HCT116 (cell line): ENCODE results near the gene OR4D2. TPM values are rescaled to one million over a fixed set of nuclear protein-coding genes. Genes with fewer than 3 reads are reported as not detected.

Experiments used
- ATAC-seq: fragments of 200-7000 bp; cut with Tn5 transposase; 2 replicates; pipeline ENCODE4 v1.9.1; 2020; ENCODE audit warnings: mild to moderate bottlenecking, moderate library complexity
- BruUV-seq: library from RNA; stranded (reverse); fragments of 400-500 nt; replicated peaks from 2 replicates; lab custom pipeline; 2021; lab: Mats Ljungman, UMichigan
- CTCF ChIA-PET: fragments of 300-600 bp; sonication (Branson Sonifier 250); formaldehyde crosslinking; loops from one replicate; lab custom pipeline; 2021; ENCODE audit warnings: antibody characterized with exemption; lab: Charles Lee
- POLR2A ChIA-PET: fragments of 300-600, 350-600 bp; sonication (Branson Sonifier 250); formaldehyde crosslinking; loops from one replicate; lab custom pipeline; 2021; ENCODE audit warnings: antibody characterized with exemption; lab: Charles Lee
- RAD21 ChIA-PET, 2 experiments: fragments of 300-600 bp; sonication (Branson Sonifier 250); formaldehyde crosslinking; loops; one replicate each; lab custom pipeline; 2023; ENCODE audit warnings: low total read pairs in 2 of 2; ENCODE audit not compliant: uncharacterized antibody in 2 of 2, unreplicated experiment in 2 of 2, low non-redundant PET in 1 of 2; lab: Charles Lee
- DNase-seq: peaks from one replicate; pipeline ENCODE4 v3.0.0-alpha.2; 2010; ENCODE audit warnings: low read depth, low spot score
- H2AFZ ChIP-seq: fragments of 200-600 bp; shearing (Covaris generic), sonication (generic); 2 replicates; pipeline ENCODE4 v1.6.1; 2017; ENCODE audit warnings: low read depth, mixed run types, mixed read lengths, antibody characterized with exemption, low read length; ENCODE audit not compliant: poor library complexity, severe bottlenecking
- H3K27ac ChIP-seq: 2 replicates; pipeline ENCODE4 v1.5.1; 2012; ENCODE audit warnings: low read depth, low read length
- H3K27me3 ChIP-seq: fragments of 200-600 bp; sonication (generic); 2 replicates; pipeline ENCODE4 v1.6.1; 2016; ENCODE audit warnings: mixed run types, low read length, mixed read lengths; ENCODE audit not compliant: insufficient read depth
- H3K36me3 ChIP-seq, 2 experiments: fragments of 200-500 bp in 1 of 2; fragments of 200-600 bp in 1 of 2; sonication (Bioruptor generic) in 1 of 2; sonication (generic) in 1 of 2; 2 replicates each; pipeline versions ENCODE4 v1.5.1 to v1.6.1; 2014 to 2016; ENCODE audit warnings: low read length in 2 of 2, inconsistent platforms in 1 of 2, mixed read lengths in 1 of 2, mixed run types in 1 of 2; ENCODE audit not compliant: insufficient read depth in 2 of 2, control insufficient read depth in 1 of 2
- H3K4me1 ChIP-seq, 2 experiments: fragments of 200-600 bp in 1 of 2; sonication (generic) in 1 of 2; 2 replicates each; pipeline versions ENCODE4 v1.5.1 to v1.6.1; 2012 to 2017; ENCODE audit warnings: low read length in 2 of 2, inconsistent platforms in 1 of 2, mild to moderate bottlenecking in 1 of 2, mixed read lengths in 1 of 2, mixed run types in 1 of 2, moderate library complexity in 1 of 2; ENCODE audit not compliant: insufficient read depth in 2 of 2, control insufficient read depth in 1 of 2
- H3K4me2 ChIP-seq: fragments of 200-600 bp; sonication (generic); 2 replicates; pipeline ENCODE4 v1.6.1; 2017; ENCODE audit warnings: mixed run types, low read length, mixed read lengths
- H3K4me3 ChIP-seq, 2 experiments: fragments of 200-600 bp in 1 of 2; sonication (generic) in 1 of 2; replicated peaks in 1 of 2; 2 replicates each; pipeline ENCODE4 v1.5.1; 2011 to 2016; ENCODE audit warnings: low read length in 2 of 2, control low read depth in 1 of 2, low read depth in 1 of 2, mild to moderate bottlenecking in 1 of 2, mixed read lengths in 1 of 2, mixed run types in 1 of 2
- H3K79me2 ChIP-seq: fragments of 200-600 bp; sonication (generic); 2 replicates; pipeline ENCODE4 v1.6.1; 2017; ENCODE audit warnings: mild to moderate bottlenecking, mixed run types, low read length, moderate library complexity, mixed read lengths; ENCODE audit not compliant: insufficient read depth
- H3K9ac ChIP-seq: fragments of 200-600 bp; sonication (generic); 2 replicates; pipeline ENCODE4 v1.6.1; 2016; ENCODE audit warnings: low read length, mixed read lengths
- H3K9me2 ChIP-seq: fragments of 200-600 bp; sonication (generic), shearing (Covaris generic); 2 replicates; pipeline ENCODE4 v1.6.1; 2017; ENCODE audit warnings: mixed run types, mild to moderate bottlenecking, moderate library complexity; ENCODE audit not compliant: insufficient read depth
- H3K9me3 ChIP-seq, 2 experiments: fragments of 200-500 bp in 1 of 2; fragments of 200-600 bp in 1 of 2; sonication (Bioruptor generic) in 1 of 2; sonication (generic) in 1 of 2; 2 replicates each; pipeline ENCODE4 v1.6.1; 2014 to 2017; ENCODE audit warnings: low read length in 2 of 2, mixed read lengths in 2 of 2, inconsistent platforms in 1 of 2, low read depth in 1 of 2, mild to moderate bottlenecking in 1 of 2, mixed run types in 1 of 2, moderate library complexity in 1 of 2; ENCODE audit not compliant: control insufficient read depth in 1 of 2, insufficient read depth in 1 of 2
- H4K20me1 ChIP-seq: fragments of 200-600 bp; sonication (generic), shearing (Covaris generic); 2 replicates; pipeline ENCODE4 v1.6.1; 2017; ENCODE audit warnings: mixed run types, mild to moderate bottlenecking, moderate library complexity; ENCODE audit not compliant: insufficient read depth
- ATF3 ChIP-seq: IDR thresholded peaks from 2 replicates; pipeline ENCODE4 v1.6.1; 2012
- CBX3 ChIP-seq: IDR thresholded peaks from 2 replicates; pipeline ENCODE4 v1.6.1; 2012; ENCODE audit warnings: low read depth
- CEBPB ChIP-seq: IDR thresholded peaks from 2 replicates; pipeline ENCODE4 v1.6.1; 2012; ENCODE audit warnings: low read depth
- EGR1 ChIP-seq: IDR thresholded peaks from 2 replicates; pipeline ENCODE4 v1.6.1; 2012; ENCODE audit warnings: low read depth
- ELF1 ChIP-seq: IDR thresholded peaks from 2 replicates; pipeline ENCODE4 v1.6.1; 2012; ENCODE audit warnings: low read depth, borderline replicate concordance
- EZH2 ChIP-seq: fragments of 200-600 bp; sonication (generic); IDR thresholded peaks from 2 replicates; pipeline ENCODE4 v1.6.1; 2017; ENCODE audit warnings: antibody characterized with exemption, mixed run types
- EZH2phosphoT487 ChIP-seq: fragments of 200-600 bp; IDR thresholded peaks from 2 replicates; pipeline ENCODE4 v1.6.1; 2018; ENCODE audit warnings: antibody characterized with exemption, borderline replicate concordance
- JUND ChIP-seq: IDR thresholded peaks from 2 replicates; pipeline ENCODE4 v1.6.1; 2012
- RAD21 ChIP-seq: IDR thresholded peaks from 2 replicates; pipeline ENCODE4 v1.6.1; 2012; ENCODE audit warnings: low read depth, mild to moderate bottlenecking
- REST ChIP-seq: IDR thresholded peaks from 2 replicates; pipeline ENCODE4 v1.6.1; 2012; ENCODE audit warnings: low read depth
- SIN3A ChIP-seq: IDR thresholded peaks from 2 replicates; pipeline ENCODE4 v1.6.1; 2012; ENCODE audit warnings: low read depth
- SP1 ChIP-seq: IDR thresholded peaks from 2 replicates; pipeline ENCODE4 v1.6.1; 2012; ENCODE audit warnings: low read depth
- SRF ChIP-seq: IDR thresholded peaks from 2 replicates; pipeline ENCODE4 v1.6.1; 2012; ENCODE audit warnings: low read depth
- TCF7L2 ChIP-seq: IDR thresholded peaks from 2 replicates; pipeline ENCODE4 v1.7.0; 2011; ENCODE audit warnings: borderline replicate concordance, inconsistent platforms; ENCODE audit not compliant: insufficient read depth, insufficient read length; ENCODE audit errors: extremely low read depth
- YY1 ChIP-seq: IDR thresholded peaks from 2 replicates; pipeline ENCODE4 v1.6.1; 2011; ENCODE audit warnings: low read length, low read depth, moderate library complexity, mild to moderate bottlenecking; ENCODE audit not compliant: insufficient replicate concordance; ENCODE audit errors: extremely low read depth
- ZBTB33 ChIP-seq: IDR thresholded peaks from 2 replicates; pipeline ENCODE4 v1.6.1; 2011; ENCODE audit warnings: mild to moderate bottlenecking, low read length, moderate library complexity; ENCODE audit not compliant: insufficient replicate concordance; ENCODE audit errors: extremely low read depth
- ZNF274 ChIP-seq: fragments of 200-500 bp; sonication (Bioruptor generic); IDR thresholded peaks from 2 replicates; pipeline ENCODE4 v1.6.1; 2014; ENCODE audit warnings: mild to moderate bottlenecking, low read depth, low read length, inconsistent platforms
- intact Hi-C: fragments of 100-400 bp; cut with micrococcal nuclease; formaldehyde crosslinking; loops from 2 replicates; pipeline ENCODE4 v1.10.0; 2022
- total RNA-seq: library from RNA; stranded (reverse); gene quantifications from one replicate; pipeline ENCODE4 v1.2.1, GENCODE V29; 2021; ENCODE audit not compliant: unreplicated experiment

Gene OR4D2
- total RNA-seq, 1 experiment from 2014 or later: not detected

GRCh38 chr17:58217766-58218165 lies 51.0 kb downstream of the OR4D2 start:
- CTCF ChIA-PET: interaction anchor here (0.7 to 5.1 kb wide), 3 partner anchors 17 to 133 kb away, joined by 3 to 36 read pairs (median 3); no protein-coding TSS in a partner anchor
- Histone ChIP-seq H3K4me1 (peaks cover 6 to 18% of the 10 kb centered on the region in 2 experiments; a peak in 3 of 4 replicates), H3K9ac (no peak overlapping the region), H4K20me1 (no peaks in the 10 kb centered on the region), H3K9me3 (no peaks in the 10 kb centered on the region), H3K27ac (no peak overlapping the region)
- TF ChIP-seq EZH2phosphoT487 (no peak), RAD21 (no peak), ZBTB33 (no peak), EGR1 (no peak), CBX3 (no peak), ELF1 (no peak), SP1 (no peak), SIN3A (no peak), ZNF274 (no peak), ATF3 (no peak), JUND (no peak), SRF (no peak), EZH2 (no peak), TCF7L2 (no peak), YY1 (no peak), REST (no peak), CEBPB (no peak)
- TF ChIP-seq, all 23 proteins: peak for 0
- Histone ChIP-seq H3K79me2 (no peaks in the 10 kb centered on the region), H3K4me3 (0 out of 4 replicates have a peak overlapping the region, but pooled peaks of 1 of the 2 experiments have one; percentile 66), H3K9me2 (peaks cover 2% of the 10 kb centered on the region; the same call in 1 of the 2 replicates), H3K27me3 (no peaks in the 10 kb centered on the region), H3K36me3 (peaks cover 0 to 3% of the 10 kb centered on the region in 2 experiments; a peak in 3 of 4 replicates), H2AFZ (no peak overlapping the region), H3K4me2 (peak overlapping the region; percentile 76; the same call in 1 of the 2 replicates)
- no peak for DNase-seq
- intact Hi-C loops: loop anchor here (1.0 kb wide), 1 partner anchor 17 kb away; no protein-coding TSS in a partner anchor
- POLR2A ChIA-PET: no interaction called here
- no peak for ATAC-seq
- BruUV-seq: no TSS peak
- RAD21 ChIA-PET: no interaction called here
